DMS 273 (cell line): Measurements from ENCODE around the gene RASA4B.
"Not testable (repeated sequence)": the region's sequence is repeated elsewhere in the genome, so short reads cannot be mapped to it uniquely, and the experiment has no call there.

Experiments
- DNase-seq: peaks from one replicate; lab custom pipeline; 2025; ENCODE audit not compliant: unreplicated experiment; lab: John Stamatoyannopoulos, UW

Gene RASA4B

DNA sequence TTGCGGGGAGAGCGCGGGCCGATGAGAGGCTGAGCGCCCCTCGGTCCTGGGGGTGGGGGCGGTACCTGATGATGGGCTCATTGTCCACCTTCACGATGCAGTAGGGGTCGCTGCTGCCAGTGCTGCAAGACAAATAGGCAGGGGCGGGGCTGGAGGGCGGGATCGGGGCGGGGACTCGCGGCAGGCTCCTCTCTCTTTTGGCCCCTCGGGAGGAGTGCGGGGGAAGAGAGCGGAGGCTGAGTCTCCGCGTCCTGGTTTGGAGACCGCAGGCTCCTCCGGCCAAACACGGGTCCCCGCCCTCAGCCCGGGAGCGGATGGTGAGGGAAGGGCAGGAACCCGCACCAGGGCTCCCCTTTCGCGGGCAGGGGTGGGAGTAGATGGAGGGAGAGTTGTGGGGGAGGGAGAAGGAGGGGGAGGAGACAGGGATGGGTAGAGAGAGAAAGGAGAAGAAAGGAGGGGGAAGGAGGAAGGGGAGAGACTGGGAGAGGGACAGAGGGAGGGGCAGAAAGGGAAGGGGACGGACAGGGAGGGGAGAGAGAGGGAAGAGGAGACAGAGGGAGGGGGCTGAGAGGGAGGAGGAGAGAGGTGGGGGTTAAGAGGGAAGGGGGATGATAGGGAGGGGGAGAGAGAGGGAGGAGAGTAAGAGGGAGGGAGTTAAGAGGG, 5.6 kb downstream of the RASA4B start:
- not testable (repeated sequence) for DNase-seq

DNA sequence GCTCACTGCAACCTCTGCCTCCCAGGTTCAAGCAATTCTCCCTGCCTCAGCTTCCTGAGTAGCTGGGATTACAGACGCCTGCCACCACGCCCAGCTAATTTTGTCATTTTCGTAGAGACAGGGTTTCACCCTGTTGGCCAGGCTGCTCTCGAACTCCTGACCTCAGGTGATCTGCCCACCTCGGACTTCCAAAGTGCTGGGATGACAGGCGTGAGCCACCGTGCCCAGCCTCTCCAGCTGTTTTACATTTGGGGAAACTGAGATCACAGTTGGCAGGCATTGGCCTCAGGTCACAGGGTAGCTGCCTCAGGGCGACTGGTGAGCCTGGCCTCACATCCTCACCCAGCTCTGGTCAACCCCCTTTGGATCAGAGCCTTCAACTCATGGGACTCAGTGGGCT, 7.0 kb downstream of the RASA4B start:
- DNase-seq = not testable (repeated sequence)

DNA sequence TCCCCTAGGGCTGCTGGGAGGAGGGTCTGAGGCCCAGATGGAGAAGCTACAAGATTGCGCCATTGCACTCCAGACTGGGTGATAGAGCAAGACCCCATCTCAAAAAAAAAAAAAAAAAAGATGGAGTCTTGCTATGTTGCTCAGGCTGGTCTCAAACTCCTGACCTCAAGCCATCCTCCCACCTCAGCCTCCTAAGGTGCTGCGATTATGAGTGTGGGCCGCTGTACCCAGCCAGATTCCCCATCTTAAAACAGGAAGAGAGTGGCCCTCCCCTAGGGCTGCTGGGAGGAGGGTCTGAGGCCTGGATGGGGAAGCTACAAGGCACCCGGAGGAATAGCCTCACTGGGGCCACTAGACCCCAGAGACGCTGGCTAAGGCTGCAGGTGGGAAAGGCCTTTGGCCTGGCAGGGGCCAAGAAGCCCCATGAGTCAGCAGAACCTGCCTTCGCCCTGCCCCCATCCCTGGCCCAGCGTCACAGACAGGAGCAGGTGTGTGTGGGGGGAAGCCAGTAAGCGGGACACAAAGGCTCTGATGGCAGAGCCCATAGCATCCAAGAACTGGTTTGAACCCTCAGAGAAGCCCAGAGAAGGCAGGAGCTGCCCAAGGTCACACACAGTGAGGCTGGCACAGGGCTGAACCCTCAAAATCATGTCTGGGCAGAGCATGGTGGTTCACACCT, 10.0 kb downstream of the RASA4B start:
- not testable (repeated sequence) for DNase-seq

DNA sequence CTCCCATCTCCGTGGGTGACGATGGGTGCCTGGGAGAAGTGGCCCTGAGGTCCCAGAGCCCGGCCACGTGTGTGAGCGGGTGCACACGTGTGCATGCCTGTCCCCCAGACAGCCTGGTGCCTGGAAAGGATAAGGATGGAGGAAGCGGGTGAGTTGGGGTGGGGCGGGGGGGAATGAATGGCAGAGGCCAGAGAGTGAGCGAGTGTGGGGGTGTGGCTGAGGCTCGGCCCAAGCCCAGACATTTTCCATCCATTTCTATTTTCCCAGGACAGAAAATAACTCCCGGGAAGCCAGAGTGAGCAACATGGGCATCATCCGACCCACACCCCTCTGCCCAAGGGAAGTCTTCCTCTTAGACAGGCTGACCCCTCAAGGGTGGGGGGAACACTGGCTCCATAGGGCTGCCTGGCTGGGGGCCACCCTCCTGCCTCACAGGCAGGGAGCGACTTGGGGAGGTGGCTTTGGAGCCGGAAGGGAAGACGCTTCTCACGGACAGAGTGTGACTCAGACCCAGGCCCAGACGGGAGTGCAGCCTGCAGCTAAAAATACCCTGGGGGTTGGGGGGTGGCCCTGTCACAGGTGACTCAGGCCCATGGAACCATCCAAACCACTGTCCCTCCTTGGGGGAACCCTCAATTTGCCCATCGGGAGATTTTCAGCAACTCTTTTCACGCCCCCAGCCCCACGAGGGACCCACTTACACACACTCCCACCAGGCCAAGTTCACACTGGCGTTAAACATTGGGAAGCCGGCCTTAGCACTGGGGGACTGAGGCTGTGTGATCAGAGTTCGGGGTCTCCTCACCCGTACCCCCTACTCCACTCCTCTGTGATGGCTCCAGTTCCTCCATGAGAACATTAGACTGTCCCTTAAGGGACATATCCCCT, 12.0 kb downstream of the RASA4B start:
- DNase-seq = not testable (repeated sequence)

DNA sequence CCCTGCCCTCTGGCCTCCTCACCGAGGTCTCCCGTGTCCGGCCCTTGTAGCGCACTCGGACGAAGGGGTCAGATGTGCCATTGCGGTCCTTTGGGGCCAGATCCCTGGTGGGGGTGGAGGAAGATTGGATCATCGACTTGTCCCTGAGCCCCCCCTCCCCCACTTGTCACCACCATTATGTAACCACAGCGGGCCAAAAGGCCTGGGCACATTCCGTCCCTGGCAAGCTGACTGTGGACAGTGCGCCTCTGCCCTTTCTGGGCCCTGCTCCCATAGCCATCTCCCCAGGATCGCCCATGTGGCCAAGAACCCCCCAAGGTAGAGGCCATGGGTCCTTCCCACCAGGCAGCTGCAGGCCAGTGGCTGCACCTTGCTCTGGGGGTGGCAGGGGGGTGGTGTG, 14.4 kb downstream of the RASA4B start:
- not testable (repeated sequence) for DNase-seq

DNA sequence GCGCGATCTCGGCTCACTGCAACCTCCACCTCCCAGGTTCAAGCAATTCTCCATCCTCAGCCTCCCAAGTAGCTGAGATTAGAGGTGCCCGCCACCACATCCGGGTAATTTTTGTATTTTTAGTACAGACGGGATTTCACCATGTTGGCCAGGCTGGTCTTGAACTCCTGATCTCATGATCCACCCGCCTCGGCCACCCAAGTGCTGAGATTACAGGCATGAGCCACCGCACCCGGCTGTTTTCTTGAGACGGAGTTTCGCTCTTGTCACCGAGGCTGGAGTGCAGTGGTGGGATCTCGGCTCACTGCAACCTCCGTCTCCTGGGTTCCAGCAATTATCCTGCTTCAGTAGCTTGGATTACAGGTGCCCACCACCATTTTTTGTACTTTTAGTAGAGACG, 19.3 kb downstream of the RASA4B start:
- not testable (repeated sequence) for DNase-seq

DNA sequence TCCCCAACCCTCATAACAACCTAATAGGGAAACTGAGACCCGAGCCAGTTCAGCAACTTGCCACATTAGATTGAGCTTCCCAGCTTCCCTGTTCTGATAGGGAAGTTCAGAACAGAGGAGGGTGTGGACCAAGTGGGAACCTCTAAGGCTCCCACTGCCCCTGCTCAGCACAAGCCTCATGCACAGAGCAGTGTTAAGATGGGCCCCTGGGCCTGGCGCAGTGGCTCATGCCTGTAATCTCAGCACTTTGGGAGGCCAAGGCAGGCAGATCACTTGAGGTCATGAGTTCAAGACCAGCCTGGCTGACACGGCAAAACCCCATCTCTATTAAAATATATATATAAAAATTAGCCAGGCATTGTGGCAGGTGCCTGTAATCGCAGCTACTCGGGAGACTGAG, 20.3 kb downstream of the RASA4B start:
- not testable (repeated sequence) for DNase-seq

DNA sequence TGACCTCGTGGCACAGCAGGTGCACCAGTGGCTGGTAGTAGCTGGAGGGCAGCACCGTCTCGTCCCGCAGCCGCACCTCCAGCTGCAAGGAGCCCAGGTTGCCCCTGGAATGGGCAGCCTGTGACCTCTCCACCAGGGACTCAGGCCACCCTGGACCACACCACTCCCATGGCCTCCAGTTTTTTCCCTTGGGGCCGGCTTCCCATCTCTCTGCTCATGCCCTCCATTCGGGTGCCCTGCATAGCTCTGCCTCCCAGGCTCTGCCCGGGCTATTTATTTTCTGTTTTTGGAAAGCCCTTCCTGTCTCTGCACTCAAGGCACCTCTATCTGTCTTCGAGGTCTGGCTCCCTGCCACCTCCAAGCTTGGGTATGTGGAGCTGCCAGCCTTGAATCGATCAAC, 20.7 kb downstream of the RASA4B start:
- DNase-seq = not testable (repeated sequence)

DNA sequence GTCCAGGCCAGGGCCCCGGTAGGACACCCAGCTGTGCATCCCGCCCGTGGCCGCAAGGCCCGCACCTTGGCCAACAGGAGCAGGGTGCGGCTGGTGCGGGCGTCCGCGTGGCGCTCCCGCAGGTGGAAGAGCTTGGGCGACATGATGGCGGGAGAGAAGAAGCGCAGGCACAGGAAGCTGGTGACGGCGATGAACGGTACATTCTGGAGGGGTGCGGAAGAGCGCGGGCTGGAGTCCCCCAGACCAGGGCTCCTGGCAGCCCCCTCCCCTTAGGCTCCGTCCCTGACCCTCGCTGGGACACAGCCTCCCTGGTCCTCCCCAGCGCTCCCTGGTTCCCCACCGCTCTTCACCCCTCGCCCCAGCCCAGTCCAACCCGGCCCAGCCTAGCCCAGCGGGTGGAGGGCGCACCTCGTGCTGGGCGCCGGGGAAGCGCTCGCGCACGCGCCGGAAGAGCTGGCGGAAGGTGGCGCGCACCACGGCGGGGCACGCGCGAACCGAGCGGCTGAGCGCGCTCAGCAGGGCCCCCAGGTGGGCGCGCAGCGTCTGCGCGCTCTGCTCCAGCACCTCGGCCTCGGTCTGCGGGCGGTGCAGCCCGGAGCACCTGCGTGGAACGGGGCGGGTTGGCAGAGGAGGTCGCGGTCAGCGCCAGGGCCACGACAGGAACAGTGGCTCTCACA, 23.0 kb downstream of the RASA4B start:
- not testable (repeated sequence) for DNase-seq

DNA sequence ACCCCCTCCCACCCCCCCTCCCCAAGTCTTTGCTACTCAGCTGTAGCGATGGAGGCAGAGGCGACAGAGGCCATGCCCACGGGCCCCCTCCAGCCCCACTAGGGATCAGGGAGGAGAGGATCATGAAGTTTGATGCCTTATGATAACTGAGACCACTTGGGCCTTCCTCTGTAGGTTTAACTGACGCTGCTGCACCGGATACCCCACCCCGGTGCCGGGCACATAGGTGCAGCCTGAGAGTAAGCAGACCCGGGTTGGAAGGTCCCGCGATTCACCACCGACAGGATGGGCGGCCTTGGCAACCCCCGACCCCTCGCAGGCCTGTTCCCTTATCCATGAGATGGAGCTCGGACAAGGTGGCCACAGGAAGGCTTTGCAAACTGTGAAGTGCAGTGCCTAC, 23.6 kb downstream of the RASA4B start:
- not testable (repeated sequence) for DNase-seq

DNA sequence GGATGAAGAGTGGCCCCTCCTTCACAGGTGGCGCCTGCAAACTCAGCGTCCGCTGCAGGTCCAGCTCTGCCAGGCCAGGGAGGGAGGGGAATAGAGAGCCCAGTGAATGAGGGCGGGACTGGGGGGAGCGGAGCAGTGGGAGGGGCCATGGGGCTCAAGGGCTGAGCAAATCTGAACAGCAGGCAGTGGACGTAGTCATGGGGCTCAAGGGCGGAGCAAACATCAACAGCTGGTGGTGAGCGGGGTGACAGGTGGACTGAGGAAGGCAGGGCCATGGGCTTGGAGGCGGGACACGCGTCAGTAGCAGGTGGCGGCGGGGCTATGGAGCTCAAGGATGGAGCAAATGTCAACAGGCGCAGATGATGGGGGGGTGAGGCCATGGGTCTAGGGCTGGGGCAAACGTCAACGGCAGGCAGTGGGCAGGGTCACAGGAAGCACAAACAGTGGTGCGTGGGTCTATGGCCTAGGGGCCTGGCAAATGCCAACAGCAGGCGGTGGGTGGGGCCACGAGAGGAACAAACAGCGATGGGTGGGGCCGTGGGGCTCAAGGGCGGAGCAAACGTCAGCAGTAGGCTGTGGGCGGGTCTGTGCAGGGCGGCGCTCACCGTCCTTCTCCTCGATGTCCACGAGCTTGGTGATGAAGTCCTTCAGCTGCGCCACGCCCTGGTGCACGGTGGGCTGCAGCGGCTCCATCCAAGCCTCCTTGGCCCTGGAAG, 24.2 kb downstream of the RASA4B start:
- DNase-seq = not testable (repeated sequence)

DNA sequence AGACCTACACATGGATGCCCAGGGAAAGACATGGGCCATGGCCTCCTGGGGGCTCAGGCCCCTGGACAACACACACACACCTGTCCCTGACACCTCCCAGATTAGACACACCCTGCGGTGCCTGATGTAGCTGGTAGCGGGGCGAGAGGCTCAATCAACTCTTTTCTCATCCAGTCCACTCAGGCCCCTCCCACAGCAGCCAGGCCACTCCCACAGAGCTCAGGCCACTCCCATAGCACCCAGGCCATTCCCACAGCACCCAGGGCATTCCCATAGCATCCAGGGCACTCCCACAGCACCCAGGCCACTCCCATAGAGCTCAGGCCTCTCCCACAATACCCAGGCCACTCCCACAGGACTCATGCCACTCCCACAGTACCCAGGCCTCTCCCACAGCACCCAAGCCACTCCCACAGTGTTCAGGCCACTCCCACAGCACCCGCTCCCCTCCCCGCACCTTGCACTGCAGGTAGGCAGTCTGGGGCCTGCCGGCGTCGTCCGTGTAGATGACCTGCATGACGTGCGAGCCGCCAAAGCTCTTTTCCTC, 27.0 kb downstream of the RASA4B start:
- not testable (repeated sequence) for DNase-seq

DNA sequence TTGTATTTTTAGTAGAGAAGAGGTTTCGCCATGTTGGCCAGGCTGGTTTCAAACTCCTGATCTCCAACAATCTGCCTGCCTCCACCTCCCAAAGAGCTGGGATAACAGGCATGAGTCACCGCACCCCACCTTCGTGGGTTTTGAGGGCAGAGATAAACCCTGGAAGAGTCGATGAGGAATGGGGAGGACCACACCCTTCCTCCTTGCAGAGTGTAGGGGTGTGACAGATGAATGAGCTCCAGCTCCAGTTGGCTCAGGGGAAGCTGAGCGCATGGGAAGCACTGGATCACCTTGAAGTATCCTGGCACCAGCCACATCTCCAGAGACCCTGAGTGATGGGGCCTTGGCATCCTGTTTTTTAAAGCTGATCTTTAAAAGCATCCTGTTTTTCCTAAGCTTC, 33.3 kb downstream of the RASA4B start:
- DNase-seq = not testable (repeated sequence)

DNA sequence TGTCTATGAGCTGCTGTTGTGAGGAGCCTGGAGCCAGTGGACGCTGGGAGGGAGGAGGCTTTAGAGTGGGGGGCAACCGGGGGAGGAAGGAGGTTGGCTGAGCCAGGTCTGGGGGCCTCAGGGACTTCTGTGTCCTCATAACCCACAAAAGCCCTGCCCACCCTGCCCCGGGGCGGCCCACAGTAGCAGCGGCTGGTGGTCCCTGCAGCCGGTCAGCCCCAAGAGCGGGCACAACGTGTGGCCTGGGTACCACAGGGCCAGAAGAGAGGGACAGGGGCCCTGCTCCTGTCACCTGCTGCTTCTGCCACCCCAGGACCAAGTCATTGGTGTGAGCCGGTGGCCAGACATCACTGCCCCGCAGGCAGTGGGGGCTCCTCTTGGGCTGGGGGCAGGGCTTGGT, 35.6 kb downstream of the RASA4B start:
- DNase-seq = not testable (repeated sequence)

DNA sequence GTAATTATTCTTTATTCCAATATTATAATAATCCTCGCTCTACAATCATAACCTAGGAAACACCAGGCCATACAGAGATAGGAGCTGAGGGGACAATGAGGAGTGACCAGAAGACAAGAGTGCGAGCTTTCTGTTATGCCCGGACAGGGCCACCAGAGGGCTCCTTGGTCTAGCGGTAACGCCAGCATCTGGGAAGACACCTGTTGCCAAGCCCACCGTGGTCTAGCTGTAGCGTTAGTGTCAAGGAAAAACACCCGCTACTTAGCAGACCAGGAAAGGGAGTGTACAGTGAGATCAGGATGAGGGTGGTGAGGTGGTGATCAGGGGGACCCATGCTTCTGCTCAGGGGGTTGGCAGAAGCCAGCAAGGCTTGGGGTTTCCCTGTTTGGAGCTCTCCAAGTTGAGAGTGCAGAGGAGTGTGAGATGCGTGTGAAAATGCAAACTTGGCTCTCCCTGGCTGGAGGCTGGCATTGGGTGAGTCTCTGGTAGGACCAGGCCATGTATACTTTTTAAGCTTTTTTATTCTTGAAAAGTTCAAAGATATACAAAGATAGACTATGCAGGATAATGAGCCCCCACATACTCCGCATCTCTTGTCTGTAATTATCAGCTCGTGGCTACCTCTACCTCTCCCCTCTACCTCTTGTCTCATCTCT, 37.5 kb downstream of the RASA4B start:
- DNase-seq = not testable (repeated sequence)

DNA sequence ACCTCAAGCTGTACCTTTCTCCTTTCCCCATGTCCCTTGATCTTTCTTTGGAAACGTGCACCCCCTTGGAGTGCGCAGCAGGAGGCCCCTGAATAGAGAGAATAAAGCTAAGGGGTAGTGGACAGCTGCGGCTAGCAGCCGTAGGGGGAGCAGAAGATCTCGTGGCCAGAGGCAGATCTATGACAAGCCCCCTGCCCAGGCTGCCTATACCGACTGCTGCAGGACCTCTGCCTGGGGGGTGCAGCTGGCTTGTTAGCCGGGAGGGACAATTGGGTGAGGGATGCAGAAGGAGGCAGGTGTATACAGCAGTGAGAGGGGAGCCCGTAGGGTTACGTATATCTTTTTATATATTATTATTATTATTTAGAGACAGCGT, 38.4 kb downstream of the RASA4B start:
- not testable (repeated sequence) for DNase-seq

DNA sequence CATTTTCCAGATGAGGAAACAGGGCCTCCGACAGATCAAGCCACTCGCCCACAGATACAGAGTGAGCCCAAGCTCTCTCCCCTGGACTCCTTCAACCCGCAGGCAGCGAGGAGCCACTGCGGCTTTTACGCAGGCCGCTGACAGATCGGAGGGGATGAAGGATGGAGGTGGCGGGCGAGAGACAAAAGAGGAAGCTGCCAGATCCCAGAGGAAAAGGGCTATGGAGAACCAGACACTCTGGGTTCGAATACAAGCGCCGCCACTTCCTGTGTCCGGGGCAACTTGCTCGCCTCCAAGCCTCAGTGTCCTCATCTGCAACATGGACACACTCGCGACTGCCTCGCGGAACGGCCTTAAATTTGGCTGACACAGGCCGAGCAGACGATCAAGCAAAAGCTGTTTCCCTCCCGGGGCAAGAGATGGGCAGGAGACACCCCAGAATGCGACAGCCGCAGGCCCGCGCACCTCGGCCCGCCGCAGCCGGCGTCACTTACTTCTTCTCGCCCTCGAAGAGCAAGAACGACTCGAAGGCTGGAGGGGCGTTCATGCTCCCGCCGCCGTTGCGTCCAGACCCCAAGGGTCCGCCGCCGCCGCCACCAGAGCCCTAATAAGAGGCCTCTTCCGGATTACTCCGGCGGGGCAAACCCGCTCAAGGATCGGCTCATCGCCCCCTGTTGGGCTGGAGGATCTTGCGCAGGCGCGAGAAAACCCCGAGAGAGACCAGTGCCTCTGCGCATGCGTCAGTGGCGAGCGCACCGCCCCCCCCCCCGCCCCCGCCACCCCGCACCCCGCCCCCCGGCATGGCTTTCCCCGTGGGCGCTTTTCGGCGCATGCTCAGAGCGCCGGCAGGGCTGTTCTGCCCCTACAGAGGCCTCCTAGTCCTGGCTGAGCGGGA, 39.0 kb downstream of the RASA4B start, which contains the start of gene POLR2J:
Gene POLR2J (minus strand): TSS at position 609 of the 895 bp plus-strand sequence. CDS start 62 bp downstream, at position 547.
- not testable (repeated sequence) for DNase-seq

DNA sequence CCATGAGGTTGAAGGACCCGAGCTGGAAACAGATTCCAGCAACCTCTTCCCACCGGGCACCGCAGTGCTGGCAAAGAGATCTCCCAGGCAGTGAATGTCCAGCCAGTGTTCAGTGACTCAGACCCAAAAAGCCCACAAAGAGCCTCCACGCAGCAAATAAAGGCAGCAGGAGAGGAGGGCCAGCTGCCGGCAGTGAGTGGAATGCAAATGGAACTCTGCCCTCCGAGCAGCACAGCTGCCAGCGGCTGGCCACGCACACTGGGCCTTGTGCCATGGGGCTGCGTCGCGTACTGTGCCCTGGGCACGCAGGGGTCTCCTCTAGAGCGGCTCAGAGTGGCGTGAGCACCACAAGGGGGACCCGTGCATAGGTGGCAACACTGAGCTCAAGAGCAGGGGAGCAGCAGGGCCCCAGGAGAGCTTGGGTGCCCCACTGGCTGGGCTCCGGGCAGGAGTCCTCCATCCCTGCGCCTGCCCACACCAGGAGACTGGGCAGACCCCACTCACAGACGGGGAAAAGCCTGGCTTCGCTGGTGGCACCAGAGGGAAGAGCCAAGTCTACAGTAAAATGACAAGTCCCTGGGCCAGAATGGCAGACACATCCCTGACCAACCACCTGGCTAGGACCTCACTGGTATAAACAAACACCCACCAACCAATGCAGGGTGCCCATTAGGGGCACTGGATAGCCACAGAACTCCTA, 42.7 kb downstream of the RASA4B start:
- not testable (repeated sequence) for DNase-seq
